NCI-H1092 (cell line): ENCODE data around the gene RASAL1.

ENCODE experiments used
- DNase-seq: peaks from one replicate; lab custom pipeline; 2025; lab: John Stamatoyannopoulos, UW

RASAL1 gene

GRCh38 chr12:113071135-113072112, 64.1 kb downstream of the RASAL1 start:
- peak; percentile 97 for DNase-seq

GRCh38 chr12:113070117-113070906, 65.2 kb downstream of the RASAL1 start:
- DNase-seq = no peak

GRCh38 chr12:113069751-113070116, 65.8 kb downstream of the RASAL1 start:
- no peak for DNase-seq

- DNase-seq = no peak
These were observed 66.4 kb downstream of the RASAL1 start for GRCh38 chr12:113069149-113069548.

- DNase-seq = no peak
These were observed 67.3 kb downstream of the RASAL1 start for GRCh38 chr12:113067987-113068935.

GRCh38 chr12:113066813-113067400, 68.7 kb downstream of the RASAL1 start:
- DNase-seq = no peak

- DNase-seq = peak; percentile 65
These were observed 70.2 kb downstream of the RASAL1 start for GRCh38 chr12:113065126-113066007.

- no peak for DNase-seq
These were observed 71.0 kb downstream of the RASAL1 start for GRCh38 chr12:113064395-113065125.

GRCh38 chr12:113063396-113064350, 71.9 kb downstream of the RASAL1 start:
- no peak for DNase-seq

- no peak for DNase-seq
These were observed 72.8 kb downstream of the RASAL1 start for GRCh38 chr12:113062502-113063395.

GRCh38 chr12:113061061-113061694, 74.4 kb downstream of the RASAL1 start:
- peak; percentile 82 for DNase-seq

- DNase-seq = no peak
These were observed 75.1 kb downstream of the RASAL1 start for GRCh38 chr12:113060336-113060960.

GRCh38 chr12:113059071-113059595, 76.4 kb downstream of the RASAL1 start:
- DNase-seq = no peak

GRCh38 chr12:113058553-113058952, 77.0 kb downstream of the RASAL1 start:
- DNase-seq = no peak

GRCh38 chr12:113057565-113058485, 77.7 kb downstream of the RASAL1 start:
- peak; percentile 9 for DNase-seq
